NCI-H2227 treated with DMSO at 0.1 percent for 48 hours (cell line): ENCODE measurements around the gene MARCKS.

ENCODE experiments used
- DNase-seq: peaks from one replicate; lab custom pipeline; 2025; lab: John Stamatoyannopoulos, UW

Gene MARCKS, protein sequence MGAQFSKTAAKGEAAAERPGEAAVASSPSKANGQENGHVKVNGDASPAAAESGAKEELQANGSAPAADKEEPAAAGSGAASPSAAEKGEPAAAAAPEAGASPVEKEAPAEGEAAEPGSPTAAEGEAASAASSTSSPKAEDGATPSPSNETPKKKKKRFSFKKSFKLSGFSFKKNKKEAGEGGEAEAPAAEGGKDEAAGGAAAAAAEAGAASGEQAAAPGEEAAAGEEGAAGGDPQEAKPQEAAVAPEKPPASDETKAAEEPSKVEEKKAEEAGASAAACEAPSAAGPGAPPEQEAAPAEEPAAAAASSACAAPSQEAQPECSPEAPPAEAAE

DNA sequence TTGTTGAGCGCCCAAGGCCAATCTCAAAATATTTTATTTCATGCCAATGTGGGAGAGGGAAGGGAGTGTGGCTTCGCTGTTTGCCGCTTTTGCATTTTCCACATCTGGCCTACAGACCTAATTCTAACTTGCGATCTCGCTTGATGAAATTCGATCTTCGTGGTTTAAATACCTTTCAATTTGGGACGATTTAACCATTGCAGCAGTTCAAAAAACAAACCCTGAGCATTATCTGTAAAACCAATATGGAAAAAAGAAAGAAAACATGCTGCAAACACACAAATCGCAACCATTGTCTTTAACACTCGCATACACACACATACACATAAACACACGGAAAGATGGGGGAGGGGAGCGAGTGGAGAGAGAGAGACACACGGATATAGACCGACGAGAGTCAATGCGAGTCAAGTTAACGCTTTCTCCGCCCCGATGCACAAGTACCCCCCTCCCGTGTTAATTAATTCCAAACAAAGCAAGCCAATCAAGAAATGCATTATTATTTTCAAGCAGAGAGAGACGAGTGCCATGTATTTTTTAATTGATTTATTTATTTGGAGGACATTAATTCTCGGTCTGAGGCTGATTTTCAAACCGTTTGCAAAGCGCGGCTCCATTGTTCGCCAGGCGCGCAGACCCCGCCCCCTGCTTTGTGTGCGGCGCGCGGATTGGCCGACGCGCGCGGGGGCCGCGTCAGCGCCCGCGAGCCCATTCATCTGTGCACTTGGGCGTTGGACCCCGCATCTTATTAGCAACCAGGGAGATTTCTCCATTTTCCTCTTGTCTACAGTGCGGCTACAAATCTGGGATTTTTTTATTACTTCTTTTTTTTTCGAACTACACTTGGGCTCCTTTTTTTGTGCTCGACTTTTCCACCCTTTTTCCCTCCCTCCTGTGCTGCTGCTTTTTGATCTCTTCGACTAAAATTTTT is at the start of gene MARCKS:
MARCKS (plus strand) TSS at position 721 of the 931 bp plus-strand sequence. CDS start 401 bp downstream, outside the sequence.
- DNase-seq = peak; percentile 95

DNA sequence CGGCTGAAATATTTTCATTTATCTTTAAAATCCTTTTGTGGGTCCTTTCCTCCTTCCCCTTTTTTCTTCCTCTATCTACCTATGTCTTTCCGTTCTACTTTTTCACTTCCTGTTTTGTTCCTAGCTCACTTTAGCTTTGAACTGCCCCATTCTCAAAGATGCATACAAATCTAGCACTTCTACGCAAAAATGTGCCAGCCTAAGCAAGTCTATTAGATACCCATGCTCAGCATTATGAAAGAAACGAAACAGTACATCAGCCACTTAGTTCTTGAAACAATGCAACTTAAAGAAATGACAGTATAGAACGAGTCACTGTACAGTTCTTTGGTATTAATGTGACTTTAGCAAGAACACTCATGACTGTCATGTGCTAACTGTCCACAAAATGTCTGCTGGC is 47.3 kb upstream of the MARCKS start:
- no peak for DNase-seq

DNA sequence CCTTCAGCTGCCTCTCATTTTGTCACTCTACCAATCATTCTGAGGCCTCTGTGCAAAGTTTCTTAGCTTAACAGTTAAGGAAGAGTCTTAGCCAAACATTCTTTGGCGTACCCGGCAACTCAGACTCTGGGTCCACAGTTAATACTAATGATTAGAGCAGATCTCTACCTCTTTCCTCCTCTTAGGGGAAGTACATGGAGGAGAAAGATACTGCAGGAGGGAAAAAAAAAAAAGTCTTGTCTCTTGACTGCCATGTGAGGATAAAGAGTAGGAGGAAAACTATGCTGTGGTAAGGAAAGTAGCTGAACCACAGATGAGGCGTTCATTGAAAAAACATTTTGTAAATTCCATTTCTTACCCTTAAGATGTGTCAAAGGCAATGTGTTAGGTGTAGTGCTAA is 44.0 kb upstream of the MARCKS start:
- DNase-seq = no peak

DNA sequence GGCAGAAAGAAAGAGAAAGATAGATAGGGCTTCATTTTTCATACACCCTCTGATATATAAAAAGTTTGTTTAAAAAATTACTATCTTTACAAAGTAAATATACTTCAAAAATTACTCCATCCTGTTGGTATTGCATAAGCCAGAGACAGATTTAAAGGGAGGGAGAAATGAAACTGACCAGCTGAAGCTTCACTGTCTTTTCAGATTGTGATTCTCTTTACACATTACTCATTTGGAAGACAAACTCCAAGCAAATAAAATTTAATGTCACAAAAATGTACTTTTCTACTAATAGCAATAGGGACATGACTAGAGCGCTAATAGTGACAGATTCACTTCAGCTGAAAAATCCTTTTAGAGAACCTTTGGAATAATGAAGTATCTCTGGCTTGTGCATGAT is 38.6 kb upstream of the MARCKS start:
- DNase-seq = no peak

DNA sequence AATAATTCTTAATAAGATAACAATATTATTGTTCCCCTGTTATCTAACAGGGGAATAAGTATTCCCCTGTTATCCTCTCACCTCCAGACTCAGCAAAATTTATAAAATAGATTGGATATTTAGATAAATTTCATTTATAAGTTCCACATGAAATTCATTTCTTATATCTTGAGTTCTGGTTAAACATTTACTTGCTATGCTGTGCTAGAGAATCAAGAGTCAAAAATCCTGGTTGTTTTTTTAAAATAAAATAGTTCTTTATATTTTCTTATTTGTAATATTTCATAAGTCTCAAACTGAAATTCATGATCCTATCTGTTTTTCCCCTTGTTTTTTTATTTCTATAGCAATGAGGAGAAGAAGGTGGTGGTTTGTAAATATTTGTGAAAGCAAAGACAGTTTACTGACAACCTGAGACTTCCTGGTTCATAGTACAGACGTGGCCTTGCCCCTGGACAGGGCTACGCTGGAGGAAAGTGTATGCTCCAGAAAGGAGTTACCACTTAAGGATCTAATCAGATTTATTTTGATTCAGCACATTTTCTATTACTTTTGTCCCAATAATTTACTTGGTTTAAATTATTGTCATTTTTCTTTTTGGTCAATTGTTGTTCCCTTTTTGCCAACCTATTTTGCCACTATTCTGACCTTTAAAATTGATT is 37.8 kb upstream of the MARCKS start:
- DNase-seq = no peak

DNA sequence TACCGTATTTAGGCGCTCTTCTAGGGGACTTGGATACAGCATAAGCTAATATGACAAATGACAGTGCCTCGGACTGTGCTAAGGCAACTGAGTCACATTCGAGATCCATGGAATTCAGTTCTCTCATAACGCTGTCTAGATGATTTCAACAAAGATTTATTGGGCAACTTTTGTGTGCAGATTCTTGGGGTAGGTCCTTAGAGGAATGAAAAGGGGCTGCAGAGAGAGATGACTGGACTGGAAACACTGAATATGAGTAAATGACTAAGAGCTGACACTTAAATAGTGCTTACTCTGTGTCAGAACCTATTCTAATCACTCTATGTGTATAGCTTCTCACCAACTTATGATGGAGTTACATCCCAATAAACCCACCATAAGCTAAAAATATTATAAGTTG is 36.4 kb upstream of the MARCKS start:
- no peak for DNase-seq

DNA sequence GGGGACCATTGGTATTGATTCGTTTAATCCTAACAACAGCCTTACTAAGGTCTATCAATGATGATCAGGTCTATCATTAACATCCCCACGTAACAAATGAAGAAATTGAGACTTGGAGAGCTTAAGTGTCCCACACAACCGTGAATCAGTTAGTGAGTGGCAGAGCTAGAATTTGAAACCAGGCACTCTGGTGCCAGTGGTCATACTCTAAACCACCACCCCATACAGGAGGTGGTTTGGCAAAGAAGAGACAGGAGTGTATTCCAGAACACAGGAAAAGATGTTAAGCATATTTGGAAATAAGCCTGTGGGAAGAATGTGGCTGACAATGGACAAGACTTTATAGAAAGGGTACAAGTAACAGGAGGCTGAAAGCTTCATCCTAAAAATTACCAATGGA is 35.7 kb upstream of the MARCKS start:
- no peak for DNase-seq

DNA sequence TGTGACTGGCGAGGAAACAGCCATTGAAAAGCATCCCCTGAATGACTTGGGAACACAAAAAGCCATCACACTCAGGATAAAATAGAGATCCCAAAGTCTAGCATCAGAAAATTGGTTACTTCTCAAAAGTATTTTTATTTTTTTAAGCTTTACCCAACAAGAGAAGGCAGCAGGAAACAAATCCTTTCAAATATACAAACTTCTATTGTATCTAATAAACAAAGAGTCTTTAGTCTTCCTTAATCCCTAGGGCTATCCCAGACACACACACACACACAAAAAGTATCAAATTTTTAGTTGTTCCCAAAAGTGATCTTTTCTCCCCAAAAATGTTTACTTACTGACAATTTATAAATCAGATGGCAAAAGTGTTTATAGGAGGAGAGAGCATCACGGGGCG is 33.2 kb upstream of the MARCKS start:
- no peak for DNase-seq

DNA sequence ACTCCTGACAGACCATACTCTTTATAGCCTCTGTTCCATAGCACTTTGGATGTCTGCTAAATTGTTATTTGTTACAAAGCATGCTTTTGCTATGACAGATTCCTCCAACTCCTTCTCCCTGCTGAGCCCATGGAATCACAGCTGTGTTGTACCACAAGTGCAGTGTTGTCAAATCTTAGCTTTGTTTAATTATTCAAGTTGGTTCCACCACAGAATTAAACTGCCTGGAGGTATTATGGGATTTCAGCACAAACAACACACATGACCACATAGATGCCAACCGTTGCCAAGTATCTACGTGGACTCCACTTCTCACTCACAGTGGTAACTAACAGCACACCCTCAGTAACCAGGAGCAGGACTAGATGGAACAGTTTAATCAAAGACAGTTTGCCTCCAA is 32.7 kb upstream of the MARCKS start:
- no peak for DNase-seq

DNA sequence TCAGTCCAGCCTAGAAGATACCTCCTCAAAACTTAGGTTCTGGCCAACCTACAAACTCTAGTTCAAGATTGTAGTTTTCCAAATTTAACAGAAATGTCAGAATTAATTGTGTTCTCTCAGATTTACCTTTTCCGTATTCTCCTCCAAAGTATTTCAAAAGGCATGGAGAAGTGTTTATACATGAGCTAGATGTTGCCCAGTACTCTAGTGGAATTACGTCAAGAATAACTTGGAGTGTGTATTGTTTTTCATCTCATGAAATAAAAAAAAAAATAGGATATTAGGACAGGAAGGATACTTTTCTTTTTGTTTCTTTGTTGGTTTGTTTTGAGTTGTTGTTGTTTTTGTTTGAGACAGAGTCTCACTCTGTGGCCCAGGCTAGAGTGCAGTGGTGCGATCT is 32.3 kb upstream of the MARCKS start:
- DNase-seq = no peak

DNA sequence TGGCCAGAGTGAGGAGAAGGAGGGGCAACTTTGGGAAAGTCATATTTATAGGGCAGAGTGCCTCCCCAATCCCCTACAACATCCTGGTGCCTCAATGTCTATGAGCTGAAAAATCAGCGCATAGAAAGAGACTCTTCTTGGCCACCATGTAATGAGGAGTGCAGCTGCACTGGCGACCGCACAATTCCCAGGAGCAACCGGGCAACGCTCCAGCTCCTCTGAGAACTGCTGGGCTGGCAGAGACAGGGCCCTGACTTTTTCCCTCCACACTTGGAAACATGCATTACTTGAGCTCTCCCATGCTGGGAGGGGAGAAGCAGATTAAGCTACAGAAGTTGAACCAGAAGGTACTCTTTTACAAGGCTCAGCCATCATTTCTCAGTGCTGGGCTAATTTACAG is 31.4 kb upstream of the MARCKS start:
- peak; percentile 6 for DNase-seq

DNA sequence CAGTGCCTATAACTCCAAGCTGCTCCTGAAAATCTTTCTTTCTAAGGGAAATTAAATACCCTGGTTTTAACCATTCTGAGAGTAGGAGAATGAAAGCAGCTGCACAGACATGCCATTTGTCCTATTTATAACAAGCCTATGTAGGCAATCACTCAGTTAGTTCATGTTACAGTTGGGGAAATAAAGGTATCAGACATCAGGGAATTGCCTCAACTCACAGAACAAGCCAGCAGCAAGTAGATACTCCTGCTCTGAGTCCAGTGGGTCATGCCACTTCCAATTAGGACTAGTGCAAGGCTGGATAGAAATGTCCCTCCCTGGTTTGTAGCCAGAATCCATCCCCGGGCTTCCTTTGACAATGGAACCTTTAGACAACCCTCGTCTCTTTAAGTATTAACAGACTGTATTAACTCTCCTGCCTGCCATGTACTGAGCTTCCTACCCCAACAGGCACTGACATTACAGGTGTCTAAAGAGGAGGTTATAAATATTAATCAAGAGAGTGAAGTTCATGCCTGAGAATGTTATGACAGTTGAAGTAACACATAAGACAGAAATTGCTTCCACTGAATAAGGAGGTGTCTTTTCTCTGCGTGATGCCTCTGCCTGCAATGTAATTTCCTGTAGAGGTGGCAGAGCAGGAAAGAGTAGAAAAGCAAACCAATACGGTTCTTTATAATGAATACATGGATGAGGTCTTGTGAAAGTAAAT is 28.0 kb upstream of the MARCKS start:
- no peak for DNase-seq

DNA sequence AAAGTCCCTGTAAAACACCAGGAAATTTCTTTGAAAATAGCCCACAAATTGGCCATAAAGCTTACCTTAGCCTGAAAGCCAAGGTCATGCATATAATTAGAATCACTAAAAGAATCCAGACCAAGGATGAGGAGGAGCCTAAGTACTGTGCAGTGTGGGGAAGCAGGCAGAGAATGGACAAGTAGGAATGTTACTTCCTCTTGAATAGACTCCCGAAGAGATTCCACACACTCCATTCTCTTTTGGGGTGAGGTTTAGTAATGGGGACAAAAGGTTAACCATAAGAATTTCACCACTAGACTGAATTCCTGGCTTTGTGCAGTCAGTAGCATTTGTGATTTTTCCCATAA is 27.5 kb upstream of the MARCKS start:
- no peak for DNase-seq

DNA sequence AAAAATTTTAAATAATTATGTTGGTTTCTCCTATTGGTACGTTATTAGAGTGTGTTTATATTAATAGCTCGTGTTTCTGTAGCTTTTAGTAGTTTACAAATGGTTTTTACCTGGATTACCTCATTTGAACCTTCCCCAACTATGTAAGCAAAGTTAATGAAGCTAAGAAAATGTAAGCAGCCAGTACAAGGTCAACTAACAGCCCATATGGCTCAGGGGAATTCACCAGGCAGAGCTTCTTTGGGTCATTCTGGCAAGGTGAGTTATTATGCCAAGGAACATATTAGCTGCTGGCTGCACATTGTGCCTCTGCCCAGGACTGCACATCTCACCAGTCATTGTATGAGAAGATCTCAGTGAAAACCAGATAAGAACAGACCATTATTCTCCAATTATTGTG is 27.0 kb upstream of the MARCKS start:
- no peak for DNase-seq

DNA sequence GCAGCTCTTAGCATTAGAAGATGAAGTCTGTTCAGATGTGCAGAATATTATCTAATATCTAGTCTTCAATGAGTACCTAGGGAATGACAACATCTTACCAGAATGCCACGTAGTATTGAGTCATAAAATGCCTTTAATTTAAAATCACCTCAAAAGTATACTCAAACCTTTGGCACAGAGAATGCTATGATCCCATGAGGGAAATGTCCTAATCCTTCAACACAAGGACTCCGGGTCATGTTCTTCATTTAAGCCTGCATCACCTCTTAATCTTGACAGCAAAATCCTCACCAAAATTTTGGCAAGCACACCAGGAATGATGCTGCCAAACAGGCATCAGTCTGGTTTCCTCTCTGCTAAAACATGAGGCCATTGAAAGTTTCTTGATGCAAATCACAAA is 23.6 kb upstream of the MARCKS start:
- DNase-seq = no peak

DNA sequence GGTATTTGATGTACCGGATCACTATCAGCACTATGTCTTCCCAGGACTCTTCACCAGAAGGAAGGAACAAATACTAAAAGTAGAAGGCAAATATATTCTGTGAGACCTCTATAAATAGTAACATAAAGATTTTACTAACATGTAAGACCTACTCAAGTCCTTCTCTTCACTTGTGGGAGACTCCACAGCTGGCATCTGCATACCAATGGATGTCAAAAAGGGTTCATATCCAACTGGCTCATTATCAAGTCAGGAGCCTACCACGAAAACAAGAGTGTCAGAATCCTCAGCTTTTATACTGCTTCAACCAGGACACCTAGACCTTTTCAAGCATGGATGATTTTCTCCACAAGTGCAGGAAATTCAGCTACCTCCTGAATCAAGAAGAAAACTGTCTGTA is 20.0 kb upstream of the MARCKS start:
- no peak for DNase-seq

DNA sequence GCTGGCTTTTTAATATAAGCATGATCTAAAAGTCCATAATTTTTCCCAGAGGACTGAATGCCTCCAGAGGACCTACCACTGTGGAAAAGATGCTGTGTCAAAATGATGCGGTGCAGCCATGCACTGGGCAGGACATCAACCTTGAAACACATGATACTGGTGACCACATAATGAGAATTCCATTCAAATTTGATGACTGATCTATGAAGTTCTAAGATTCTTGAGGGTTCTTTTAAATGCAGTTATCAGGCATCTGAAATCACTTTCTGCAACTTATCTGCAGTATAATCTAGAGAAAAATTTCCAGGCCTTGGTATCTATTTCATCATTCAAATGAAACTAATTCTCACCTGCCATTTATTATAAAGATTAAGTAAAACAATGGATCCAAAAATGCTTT is 15.0 kb upstream of the MARCKS start:
- DNase-seq = no peak

DNA sequence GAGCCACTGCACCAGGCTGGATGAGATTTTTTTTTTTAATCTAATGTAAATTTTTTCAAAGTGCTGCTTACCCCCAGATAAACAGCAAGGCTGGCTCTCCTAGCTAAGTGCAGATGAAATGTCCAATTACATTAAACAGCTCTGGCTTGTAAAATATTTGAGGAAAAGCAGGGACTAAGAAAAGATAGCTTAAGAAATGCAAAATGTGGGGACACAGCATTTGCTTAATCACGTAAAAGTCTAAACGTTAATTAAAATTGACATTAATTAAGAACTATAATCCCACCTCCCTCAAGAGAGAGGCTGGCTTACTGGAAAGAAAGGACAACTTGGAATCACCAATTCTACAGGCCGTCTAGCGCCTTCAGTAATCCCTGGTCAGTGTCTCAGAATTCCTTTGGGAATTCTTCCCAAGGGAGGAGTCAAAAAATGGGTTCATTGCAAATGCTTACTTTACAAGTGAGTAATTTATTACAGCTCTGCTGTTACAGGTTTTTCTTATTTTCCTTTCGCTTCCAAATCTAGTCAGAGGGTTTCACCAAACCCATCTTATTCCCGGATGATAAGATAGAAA is 13.6 kb upstream of the MARCKS start:
- no peak for DNase-seq

DNA sequence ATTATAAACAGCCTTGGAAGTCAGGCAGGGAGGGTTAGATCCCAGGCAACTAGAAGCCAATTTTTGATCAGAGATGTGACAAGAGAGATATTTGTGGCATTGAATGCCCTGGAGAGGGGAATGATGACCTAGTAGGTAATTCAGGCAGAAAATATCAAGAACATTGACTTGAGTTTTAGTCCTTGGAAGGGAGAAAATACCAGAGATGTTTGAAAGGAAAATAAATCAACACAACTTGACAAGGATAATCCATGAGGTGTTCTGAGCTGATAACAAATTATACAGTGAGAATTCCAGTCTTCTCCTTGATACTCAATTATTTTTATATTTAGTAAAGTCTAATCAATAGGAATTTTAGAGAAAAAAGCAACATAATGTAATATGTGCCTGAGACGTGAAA is 10.6 kb upstream of the MARCKS start:
- DNase-seq = no peak

DNA sequence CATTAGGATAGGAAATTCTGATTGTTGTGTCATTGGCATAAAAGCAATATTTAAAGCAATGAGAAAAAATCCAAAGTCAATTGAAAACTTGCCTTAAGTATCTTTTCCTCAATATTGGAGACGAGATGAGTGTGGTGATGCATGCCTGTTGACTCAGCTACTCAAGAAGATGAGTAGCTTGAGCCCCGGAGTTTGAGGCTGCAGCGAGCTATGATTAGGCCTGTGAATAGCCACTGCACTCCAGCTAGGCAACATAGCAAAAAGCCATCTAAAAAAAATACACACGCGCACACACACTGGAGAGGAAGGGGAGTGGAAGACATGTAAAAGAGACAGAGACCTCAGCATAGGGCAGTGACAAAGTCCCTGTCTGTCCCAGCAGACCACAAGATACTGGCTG is 9.7 kb upstream of the MARCKS start:
- DNase-seq = peak; percentile 40

DNA sequence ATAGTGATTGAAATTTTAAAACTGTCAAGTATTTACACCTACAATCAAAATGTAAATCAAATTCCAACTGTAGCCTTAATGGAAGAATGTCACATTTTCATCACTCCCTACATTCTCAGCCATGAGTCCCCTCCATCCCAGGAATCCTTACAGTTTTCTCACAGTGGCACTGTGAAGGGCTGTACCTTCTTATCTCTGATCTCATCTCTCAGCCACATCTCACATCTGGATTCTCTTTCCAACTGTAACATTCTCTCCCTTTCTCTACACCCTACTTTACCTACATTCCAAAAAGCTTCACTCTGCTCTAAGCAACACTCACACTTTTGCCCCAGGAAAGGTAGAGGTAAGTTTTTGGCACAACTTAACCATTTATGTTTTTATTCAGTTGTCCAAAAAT is 8.9 kb upstream of the MARCKS start:
- no peak for DNase-seq

DNA sequence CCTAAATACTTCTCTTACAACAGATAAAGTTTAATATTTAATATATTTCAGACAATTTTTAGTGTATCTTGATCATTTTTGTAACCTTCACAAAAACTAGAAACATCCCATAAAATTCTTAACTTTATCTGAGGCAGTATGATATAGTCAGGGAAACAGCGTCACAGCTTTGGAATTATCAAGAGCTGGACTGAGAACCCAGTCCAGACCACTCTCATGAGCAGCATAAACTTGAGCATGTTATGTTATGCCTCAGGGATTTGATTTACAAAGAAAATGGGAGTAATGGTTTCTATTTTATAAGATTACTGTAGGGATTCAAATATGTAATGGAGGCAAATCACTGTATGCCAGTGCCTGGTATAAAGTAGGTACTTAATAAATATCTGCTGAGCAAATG is 8.3 kb upstream of the MARCKS start:
- DNase-seq = no peak
